Thymus (tissue), 11 donors: ENCODE data around the gene SLC38A1. TPM values are rescaled to one million over a fixed set of nuclear protein-coding genes. Genes with fewer than 3 reads are reported as not detected.

Experiments
- DNase-seq, 9 donors: peaks; one replicate each; pipeline ENCODE4 v3.0.0-alpha.2; 2013; ENCODE audit warnings: low spot score in 9 of 9, low read depth in 6 of 9, missing footprints in 1 of 9
- H3K27ac ChIP-seq, 2 donors: one replicate each; pipeline ENCODE4 v1.5.1; 2013; ENCODE audit warnings: control low read depth in 1 of 2, low read depth in 1 of 2, low read length in 1 of 2, mild to moderate bottlenecking in 1 of 2, moderate library complexity in 1 of 2
- H3K27me3 ChIP-seq, 2 donors: one replicate each; pipeline ENCODE4 v1.5.1; 2013; ENCODE audit warnings: low read length in 1 of 2; ENCODE audit not compliant: control insufficient read depth in 2 of 2, insufficient read depth in 1 of 2
- H3K36me3 ChIP-seq, 2 donors: one replicate each; pipeline ENCODE4 v1.5.1; 2013; ENCODE audit warnings: low read length in 1 of 2, mild to moderate bottlenecking in 1 of 2, moderate library complexity in 1 of 2; ENCODE audit not compliant: control insufficient read depth in 2 of 2, insufficient read depth in 2 of 2
- H3K4me1 ChIP-seq, 2 donors: one replicate each; pipeline ENCODE4 v1.5.1; 2013; ENCODE audit warnings: low read length in 2 of 2; ENCODE audit not compliant: control insufficient read depth in 2 of 2, insufficient read depth in 2 of 2
- H3K4me3 ChIP-seq, 2 donors: one replicate each; pipeline ENCODE4 v1.5.1; 2013; ENCODE audit warnings: low read length in 2 of 2, control low read depth in 1 of 2, mild to moderate bottlenecking in 1 of 2
- H3K9me3 ChIP-seq, 2 donors: one replicate each; pipeline ENCODE4 v1.5.1; 2013; ENCODE audit warnings: low read length in 1 of 2, mild to moderate bottlenecking in 1 of 2; ENCODE audit not compliant: control insufficient read depth in 2 of 2, insufficient read depth in 1 of 2
- WGBS: extraction: QIAGEN DNeasy Blood & Tissue Kit; methylation state at CpG from one replicate; pipeline ENCODE4 v1.1.7; 2013; 5-methylcytosine and 5-hydroxymethylcytosine counted together
- polyA plus RNA-seq: library from polyadenylated mRNA; stranded (reverse); fragments of 200-250 nt; gene quantifications from one replicate; pipeline ENCODE4 v1.2.3, GENCODE V29; 2013
- total RNA-seq: library from RNA; stranded (reverse); fragments of 120-200 nt; gene quantifications from one replicate; pipeline ENCODE4 v1.2.4, GENCODE V29; 2013
- donor health status: healthy.

The SLC38A1 gene
- total and polyA plus RNA-seq, 2 donors, result 54.4 to 81.6 TPM

GRCh38 chr12:46266869-46267574 lies 1.8 kb downstream of the SLC38A1 start:
- WGBS, result 1% methylated on average over 33 of the region's 33 CpGs
- H3K4me1 ChIP-seq, result peaks cover 21 to 28% of the 10 kb centered on the region in 2 donors
- peak overlapping the region; percentile 78 to 94 for H3K4me3 ChIP-seq
- H3K27ac ChIP-seq, result peak overlapping the region; percentile 97 to 100
- no peaks in the 10 kb centered on the region for H3K27me3 ChIP-seq
- no peaks in the 10 kb centered on the region for H3K9me3 ChIP-seq
- peaks cover 2 to 5% of the 10 kb centered on the region in 2 donors for H3K36me3 ChIP-seq
- peak; percentile 44 to 90 (median 68) for DNase-seq

DNA sequence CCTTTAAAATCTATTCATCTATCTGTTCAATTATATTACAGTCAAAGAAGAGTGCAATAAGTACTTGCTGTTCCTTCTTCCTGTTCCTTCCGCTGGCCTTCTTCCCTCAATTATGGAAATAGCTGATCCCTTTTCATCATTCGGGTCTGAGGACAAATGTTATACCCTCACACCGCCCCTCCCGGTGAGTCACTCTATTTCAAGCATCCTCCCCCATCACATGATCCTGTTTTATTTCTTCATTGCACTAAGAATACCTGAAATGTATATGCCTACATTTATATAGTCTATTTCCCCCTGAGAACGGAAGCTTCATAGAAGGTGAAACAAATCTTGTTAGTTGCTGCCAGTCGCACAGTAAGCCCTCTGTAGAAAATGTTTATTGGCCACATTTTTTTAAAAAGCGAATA lies 2.5 kb downstream of the SLC38A1 start:
- H3K27ac ChIP-seq, result peak overlapping the region; percentile 97 to 100
- H3K27me3 ChIP-seq, result no peaks in the 10 kb centered on the region
- H3K4me1 ChIP-seq, result peaks cover 18 to 28% of the 10 kb centered on the region in 2 donors
- no peaks in the 10 kb centered on the region for H3K9me3 ChIP-seq
- DNase-seq, result peak in 8 of 9 donors; percentile 16 to 73 (median 36)
- H3K36me3 ChIP-seq, result peaks cover 7 to 8% of the 10 kb centered on the region in 2 donors
- 28% methylated on average over 7 of the region's 7 CpGs for WGBS
- H3K4me3 ChIP-seq, result peak overlapping the region; percentile 78 to 94

DNA sequence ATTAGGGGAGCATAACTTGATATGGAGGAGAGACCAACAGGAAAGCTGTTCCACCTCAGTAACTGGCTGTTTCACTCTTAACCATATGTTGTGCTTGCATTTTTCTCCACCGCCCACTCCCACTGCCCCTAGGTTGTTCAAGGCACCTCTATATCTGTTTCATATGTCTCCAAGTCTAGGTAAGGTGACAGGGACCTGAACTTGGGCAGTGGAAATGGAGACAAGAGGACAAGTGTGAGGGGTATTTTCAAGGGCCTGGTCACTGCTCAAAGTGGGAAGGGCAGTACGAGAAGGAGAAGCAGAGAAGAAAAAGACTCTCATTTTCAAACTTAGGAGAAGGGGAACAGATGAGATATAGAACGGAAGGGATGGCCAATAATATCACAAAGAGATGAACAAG lies 3.1 kb downstream of the SLC38A1 start:
- 91% methylated on average over 3 of the region's 3 CpGs for WGBS
- H3K36me3 ChIP-seq, result peaks cover 7 to 11% of the 10 kb centered on the region in 2 donors
- peak overlapping the region; percentile 78 to 94 for H3K4me3 ChIP-seq
- H3K4me1 ChIP-seq, result peaks cover 21 to 28% of the 10 kb centered on the region in 2 donors
- no peaks in the 10 kb centered on the region for H3K9me3 ChIP-seq
- H3K27ac ChIP-seq, result peak overlapping the region; percentile 43 to 97
- DNase-seq, result no peak
- no peaks in the 10 kb centered on the region for H3K27me3 ChIP-seq

GRCh38 chr12:46265102-46265501 lies 3.7 kb downstream of the SLC38A1 start:
- H3K27ac ChIP-seq, result no peak overlapping the region
- peaks cover 24 to 25% of the 10 kb centered on the region in 2 donors for H3K4me1 ChIP-seq
- H3K9me3 ChIP-seq, result no peaks in the 10 kb centered on the region
- H3K27me3 ChIP-seq, result no peaks in the 10 kb centered on the region
- H3K4me3 ChIP-seq, result no peak overlapping the region
- no peak for DNase-seq
- peaks cover 7 to 11% of the 10 kb centered on the region in 2 donors for H3K36me3 ChIP-seq

DNA sequence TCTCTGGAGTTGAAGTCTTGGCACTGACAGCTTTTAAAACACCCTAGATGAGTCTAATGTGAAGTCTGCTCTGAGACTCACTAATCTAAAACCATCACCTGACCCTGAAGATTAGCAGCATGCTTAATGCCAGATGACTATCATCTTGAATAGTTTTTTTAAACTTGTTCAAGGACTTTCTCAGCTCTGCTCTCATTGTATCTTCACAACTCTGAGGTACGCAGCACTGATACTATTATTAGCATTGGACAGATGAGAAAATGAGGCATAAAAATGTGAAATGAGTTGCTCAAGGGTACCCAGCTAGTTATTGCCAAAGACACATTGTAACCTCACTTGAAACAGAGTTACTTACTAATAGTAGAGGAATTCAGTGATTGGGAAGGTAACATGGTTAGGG lies 4.8 kb downstream of the SLC38A1 start:
- Histone ChIP-seq H3K9me3 (no peaks in the 10 kb centered on the region), H3K27ac (no peak overlapping the region), H3K4me1 (peaks cover 24% of the 10 kb centered on the region in 2 donors), H3K36me3 (peaks cover 7 to 12% of the 10 kb centered on the region in 2 donors), H3K4me3 (no peak overlapping the region), H3K27me3 (no peaks in the 10 kb centered on the region)
- 49% methylated on average over 1 of the region's 1 CpG for WGBS
- no peak for DNase-seq

DNA sequence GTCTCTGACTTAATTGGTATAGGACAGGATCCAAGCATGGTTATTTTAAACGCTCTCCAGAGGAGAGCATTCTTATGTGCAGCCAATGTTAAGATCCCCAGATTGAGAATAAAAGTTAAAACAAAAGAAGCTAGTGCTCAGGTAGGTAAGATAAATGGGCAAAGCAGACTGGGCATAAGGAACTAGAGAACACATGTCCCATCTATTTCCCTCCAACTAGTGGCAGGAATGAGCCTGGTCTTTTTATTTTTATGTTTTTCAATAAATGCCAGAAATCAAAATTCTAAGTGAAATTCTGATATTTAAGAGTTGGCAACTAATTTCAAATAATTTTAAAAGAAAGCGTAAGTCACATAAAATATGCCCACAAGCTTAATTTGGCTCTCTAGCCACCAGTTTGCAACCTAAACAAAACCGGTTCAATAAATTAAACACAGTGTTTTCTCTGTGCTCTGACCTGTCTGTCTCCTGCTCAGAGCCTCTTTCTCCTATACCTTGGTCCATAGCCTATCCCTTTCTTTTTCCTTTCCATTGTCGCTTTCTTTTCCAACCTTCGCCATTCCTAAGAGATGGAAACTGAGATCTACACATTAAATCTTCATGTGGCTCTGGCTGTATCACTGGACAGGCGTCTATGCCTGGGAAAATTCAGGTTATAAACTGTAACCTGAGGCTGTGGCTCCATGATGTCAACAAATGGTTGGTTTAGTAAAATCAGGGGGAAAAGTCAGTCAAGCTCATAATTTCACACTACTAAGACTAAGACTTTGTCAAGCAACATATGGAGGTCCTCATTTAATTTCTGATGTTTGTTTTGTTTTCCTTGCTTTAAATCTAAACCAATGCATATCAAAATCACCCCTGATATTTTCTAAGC lies 5.5 kb downstream of the SLC38A1 start:
- Histone ChIP-seq H3K4me1 (peaks cover 24% of the 10 kb centered on the region in 2 donors), H3K36me3 (peaks cover 7 to 18% of the 10 kb centered on the region in 2 donors), H3K9me3 (no peaks in the 10 kb centered on the region), H3K27ac (peak overlapping the region in 1 of 2 donors; percentile 68), H3K4me3 (no peak overlapping the region), H3K27me3 (no peaks in the 10 kb centered on the region)
- 96% methylated on average over 6 of the region's 6 CpGs for WGBS
- no peak for DNase-seq

- peaks cover 8 to 27% of the 10 kb centered on the region in 2 donors for H3K36me3 ChIP-seq
- H3K4me1 ChIP-seq, result peaks cover 23 to 24% of the 10 kb centered on the region in 2 donors
- 98% methylated on average over 2 of the region's 2 CpGs for WGBS
- H3K27ac ChIP-seq, result no peak overlapping the region
- no peak overlapping the region for H3K4me3 ChIP-seq
- H3K9me3 ChIP-seq, result no peaks in the 10 kb centered on the region
- no peak for DNase-seq
- no peaks in the 10 kb centered on the region for H3K27me3 ChIP-seq
Measured at GRCh38 chr12:46261646-46262045, 7.2 kb downstream of the SLC38A1 start.

GRCh38 chr12:46260913-46261476 lies 7.8 kb downstream of the SLC38A1 start:
- Histone ChIP-seq H3K36me3 (peaks cover 11 to 30% of the 10 kb centered on the region in 2 donors), H3K4me3 (no peak overlapping the region), H3K4me1 (peaks cover 18 to 22% of the 10 kb centered on the region in 2 donors), H3K9me3 (no peaks in the 10 kb centered on the region), H3K27me3 (no peaks in the 10 kb centered on the region), H3K27ac (peak overlapping the region; percentile 28 to 56)
- 94% methylated on average over 2 of the region's 2 CpGs for WGBS
- DNase-seq, result no peak
